ENCODE data around the gene EMID1.

EMID1 gene

DNA sequence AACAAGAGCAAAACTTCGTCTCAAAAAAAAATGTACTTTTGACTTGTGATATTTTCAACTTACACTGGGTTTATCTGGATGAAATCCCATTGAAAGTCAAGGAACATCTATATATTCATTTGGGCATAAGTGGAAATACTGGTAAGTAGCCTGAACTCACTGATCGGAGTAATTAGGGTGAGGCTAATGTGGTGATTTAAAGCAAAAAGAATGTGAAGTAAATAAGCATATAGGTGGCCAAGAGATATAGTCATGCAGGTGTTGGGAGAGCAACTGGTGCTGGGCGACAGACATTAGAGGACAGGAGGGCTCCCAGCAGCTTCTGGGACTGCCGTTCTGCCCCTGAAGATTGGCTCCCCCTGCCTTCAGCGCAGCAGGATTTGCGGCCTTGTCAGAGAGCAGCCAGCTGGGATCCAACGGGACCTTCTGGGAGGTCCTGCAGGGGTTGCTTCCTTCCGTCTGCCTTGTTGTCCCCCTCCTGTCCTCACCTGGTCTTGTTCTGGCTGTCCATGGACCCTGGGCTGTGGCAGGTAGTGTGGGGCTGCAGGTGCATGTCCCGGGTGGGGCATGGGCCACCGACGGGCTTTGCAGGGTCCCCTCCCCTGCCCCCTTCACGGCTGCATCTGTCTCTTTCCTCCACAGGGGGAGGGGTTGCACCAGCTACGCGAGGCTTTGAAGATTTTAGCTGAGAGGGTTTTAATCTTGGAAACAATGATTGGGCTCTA lies 48.0 kb downstream of the EMID1 start:
- peak in 2 of 10 donors; percentile 47 to 63 for DNase-seq
- intact Hi-C loops (cut with DNase I): no loop called here

DNA sequence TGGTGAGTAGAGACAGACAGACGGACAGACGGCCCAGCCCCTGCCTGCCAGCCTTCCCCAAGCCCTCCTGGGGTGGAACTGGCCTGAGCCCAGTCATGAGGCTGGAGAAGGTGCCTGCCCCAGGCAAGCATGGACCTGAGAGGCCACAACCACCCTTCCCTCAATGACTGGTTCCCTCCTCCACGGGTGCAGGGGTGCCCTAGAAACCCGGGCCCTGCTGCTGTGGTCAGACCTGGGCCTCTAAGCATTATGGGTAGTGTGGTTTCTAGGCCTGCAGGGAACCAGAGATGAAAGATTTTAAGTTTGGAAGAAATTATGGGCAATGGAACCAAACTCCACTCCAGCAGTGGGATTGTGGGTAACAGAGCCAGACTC lies 48.6 kb downstream of the EMID1 start:
- intact Hi-C loops (cut with DNase I): no loop called here
- peak in 2 of 10 donors; percentile 24 to 27 for DNase-seq

DNA sequence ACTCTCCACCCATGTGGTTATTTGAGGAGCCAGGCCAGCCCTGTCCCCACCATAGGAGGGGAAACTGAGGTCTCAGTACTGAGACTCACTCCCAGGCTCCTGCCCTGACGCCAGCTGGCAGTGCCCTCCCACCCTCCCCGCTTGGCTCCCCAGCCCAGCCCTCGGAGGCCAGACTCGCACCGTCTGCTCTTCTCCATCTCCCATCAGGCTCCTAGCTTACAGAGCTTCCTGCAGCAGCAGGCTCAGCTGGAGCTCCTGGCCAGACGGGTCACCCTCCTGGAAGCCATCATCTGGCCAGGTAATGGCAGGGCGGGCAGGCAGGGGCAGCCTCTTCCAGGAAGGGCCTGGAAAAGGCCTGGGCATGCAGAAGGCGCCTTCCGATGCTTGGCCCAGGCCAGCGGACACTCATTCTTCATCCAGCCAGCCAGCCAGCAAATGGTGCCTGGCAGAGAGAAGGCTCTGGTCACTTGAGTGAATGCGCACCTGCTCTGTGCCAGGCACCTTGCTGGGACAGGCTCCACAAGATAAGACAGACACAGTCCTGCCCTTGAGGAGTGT lies 49.4 kb downstream of the EMID1 start:
- intact Hi-C loops (cut with DNase I): no loop called here

DNA sequence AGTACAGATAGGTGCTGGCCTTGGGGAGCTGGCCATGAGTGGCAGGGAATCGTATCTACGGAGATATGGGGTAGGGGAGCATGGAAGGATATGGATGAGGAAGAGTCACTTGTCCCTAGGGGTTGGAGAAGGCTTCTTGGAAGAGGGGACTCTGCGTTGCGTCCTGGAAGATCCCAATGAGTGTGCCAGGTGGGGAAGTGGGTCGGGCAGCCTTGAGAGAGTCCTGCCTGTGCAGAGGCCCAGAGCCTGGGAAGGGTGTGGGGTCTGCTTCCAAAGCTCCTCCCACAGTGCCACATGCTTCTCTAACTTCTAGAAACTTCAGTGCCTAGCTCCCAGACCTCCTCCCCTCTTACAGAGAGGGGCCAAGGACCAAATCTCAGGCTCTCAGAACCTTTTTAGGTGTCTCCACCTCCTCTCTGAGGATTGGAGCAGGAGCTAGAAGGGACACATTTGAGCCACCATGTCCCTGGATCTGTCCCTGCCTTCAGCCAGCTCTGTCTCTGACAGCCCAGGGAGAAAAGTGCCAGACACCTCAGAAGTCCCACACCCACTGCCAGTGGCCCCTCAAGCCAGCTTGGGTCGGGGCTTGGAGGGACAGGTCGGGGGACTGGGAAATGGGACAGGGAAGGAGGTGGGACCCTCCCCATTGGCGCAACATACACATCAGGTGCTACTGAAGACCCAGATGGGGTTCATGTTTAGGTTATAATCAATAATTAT lies 51.1 kb downstream of the EMID1 start:
- DNase-seq: peak in 1 of 10 donors; percentile 69
- intact Hi-C loops (cut with DNase I): no loop called here

More for the DNA sequence above, 49.4 kb downstream of the EMID1 start:
- peak in 1 of 10 donors; percentile 61 for DNase-seq

DNA sequence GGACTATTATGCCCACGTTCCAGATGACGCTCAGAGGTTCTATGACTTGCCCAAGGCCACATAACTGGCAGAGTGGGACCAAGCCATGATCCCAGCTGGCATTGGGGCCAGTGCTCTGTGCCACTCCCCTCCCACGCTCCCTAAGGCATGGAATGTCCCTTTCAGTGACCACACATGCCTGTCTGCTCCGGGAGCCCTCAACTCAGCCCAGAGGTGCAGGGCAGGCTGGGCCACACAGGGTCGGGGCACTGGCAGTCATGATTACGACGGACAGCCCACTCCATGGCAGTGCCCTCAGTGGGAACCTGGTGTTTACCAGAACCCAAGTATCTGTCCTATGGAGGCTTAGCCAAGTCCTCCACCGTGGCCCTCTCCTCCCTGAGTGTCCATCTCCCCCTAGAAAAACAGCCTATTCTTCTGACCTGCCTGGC lies 52.1 kb downstream of the EMID1 start:
- intact Hi-C loops (cut with DNase I): no loop called here
- DNase-seq: peak in 1 of 10 donors; percentile 75

DNA sequence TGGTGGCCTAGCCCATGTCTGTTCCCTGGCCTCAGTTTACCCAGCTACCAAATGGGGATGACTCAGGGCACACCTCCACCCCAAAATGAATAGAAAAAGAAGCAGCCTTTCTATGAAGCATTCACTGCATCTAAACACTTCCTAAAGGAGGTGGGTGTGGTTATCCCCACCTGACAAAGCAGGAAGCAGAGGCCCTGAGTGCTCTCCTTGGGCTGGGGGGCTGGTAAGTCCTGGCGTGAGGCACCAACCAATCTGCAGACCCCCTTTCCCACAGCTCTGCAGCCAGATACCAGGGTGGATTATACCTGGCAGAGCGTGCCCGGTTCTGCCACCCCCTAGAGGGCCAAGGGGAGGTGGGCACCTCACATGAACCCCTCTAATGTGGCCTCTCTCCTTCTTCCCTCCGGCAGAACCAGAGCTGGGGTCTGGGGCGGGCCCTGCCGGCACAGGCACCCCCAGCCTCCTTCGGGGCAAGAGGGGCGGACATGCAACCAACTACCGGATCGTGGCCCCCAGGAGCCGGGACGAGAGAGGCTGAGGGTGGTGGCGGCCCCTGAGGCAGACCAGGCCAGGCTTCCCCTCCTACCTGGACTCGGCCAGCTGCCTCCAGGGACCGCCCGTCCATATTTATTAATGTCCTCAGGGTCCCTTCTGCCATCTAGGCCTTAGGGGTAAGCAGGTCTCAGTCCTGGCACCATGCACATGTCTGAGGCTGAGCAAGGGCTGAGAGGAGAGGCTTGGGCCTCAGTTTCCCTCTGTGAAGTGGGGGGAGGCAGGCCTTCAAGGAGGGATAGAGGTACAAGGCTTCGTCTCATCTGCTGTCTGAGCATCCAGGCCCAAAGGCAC lies 52.9 kb downstream of the EMID1 start:
- intact Hi-C loops (cut with DNase I): no loop called here
- DNase-seq: peak in 2 of 10 donors; percentile 9 to 50

DNA sequence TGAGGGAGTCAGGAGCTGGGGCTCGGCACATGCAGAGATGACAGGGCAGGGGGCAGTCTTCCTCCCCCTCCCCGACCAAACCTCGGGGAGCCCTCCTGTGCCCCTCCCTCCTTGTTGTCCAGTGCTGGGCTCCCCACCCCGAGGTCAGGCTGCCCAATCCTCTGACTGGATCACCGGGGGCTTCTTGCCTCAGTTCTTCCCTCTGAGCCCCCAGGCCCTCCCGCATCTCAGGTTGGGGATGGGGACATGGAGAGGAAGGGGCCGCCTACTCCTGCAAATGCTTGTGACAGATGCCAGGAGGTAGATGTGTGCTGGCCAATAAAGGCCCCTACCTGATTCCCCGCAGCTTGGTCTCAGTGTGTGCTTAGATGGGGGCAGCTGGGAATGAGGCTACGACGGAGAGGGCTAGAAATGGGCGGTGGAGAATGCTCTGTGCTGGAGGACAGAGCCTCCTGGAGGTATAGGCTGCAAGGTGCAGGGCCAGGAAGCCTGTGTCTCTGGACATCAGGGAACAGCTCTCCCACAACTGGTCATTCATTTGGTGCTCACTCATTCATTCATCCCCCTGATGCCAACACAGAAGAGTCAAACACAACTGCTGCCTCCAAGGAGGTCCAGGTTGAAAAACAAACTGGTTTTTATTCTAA lies 53.7 kb downstream of the EMID1 start:
- peak in 2 of 10 donors; percentile 4 to 73 for DNase-seq
- intact Hi-C loops (cut with DNase I): no loop called here

DNA sequence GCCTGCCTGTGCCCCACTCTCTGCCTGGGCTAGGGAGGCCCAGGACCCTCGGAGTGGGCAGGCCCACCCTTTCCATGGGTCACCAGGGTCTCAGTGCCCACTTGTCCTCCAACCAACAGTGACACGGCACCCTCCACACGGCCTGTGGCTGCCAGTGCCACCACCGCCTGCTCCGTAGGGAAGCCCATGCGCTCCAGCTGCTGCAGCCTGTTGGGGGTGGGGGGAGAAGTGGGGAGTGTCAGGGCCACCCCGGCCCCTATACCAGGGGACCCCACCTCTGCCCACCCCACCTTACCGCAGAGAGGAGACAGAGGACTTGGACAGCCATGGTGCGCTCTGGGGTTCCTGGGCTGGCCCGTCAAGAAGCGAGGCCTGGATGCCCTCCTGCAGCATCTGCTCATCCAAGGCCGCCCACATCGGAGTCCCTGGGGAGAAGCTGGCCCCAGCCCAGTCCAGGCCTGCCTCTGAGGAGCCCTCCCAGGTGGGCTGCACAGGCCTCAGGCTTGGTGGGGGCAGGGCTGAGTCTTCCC lies 54.4 kb downstream of the EMID1 start:
- DNase-seq: peak in 2 of 10 donors; percentile 2 to 82
- intact Hi-C loops (cut with DNase I): no loop called here

DNA sequence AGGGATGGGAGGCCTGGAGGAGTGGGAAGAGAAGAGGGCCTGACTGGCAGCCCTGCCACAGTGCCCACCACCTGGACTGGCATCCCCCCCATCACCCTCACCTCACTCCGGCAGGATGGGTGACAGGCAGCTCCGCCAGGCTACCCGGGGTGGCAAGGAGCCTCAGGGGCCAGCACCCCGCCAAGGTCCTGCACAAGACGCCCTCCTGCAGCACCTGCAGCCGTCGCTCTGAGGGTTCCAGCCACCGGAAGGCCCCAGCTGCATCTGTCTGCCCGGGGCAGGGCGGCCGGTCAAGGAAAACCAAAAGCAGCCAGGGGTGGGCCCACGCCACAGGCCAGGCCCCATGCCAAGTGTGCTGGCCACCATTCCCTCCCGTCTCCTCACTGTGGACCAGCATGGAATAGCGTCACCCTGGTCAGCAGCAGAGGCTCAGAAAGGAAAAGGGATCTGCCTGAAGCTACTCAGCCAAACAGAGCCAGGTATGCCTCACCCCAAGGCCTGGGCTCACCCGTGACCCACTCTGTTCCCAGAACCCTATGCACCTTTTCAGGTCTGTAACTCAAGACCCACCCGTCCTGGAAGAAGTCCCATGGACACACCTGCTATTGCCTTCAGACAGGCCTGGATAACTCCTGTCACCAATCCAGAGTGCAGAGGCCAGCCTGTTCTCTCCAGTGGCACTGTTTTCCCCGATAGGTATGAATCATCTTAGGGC lies 55.1 kb downstream of the EMID1 start:
- intact Hi-C loops (cut with DNase I): no loop called here
- DNase-seq: peak in 2 of 10 donors; percentile 14 to 84

DNA sequence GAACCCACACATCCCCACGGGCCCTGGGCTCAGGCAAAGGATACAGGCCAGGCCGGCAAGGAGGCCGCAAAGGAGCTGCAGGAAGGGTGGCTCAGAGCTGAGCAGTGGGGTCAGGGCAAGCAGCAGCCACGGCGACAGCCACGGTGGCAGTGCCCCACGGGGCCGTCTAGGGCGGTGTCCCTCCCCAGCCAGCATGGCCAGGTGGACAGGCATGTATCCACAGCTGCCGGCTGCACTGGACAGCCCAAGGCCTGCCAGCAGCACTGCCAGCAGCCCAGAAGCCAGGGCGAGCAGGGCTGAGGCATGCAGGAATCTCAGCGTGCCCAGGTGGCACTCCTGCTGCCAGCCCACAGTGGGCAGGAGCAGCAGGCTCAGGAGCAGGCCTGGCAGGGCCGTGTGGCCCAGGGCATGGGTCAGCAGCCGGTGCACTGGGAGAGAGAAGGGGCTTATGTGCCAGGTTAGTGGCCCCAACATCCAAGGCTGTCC lies 58.1 kb downstream of the EMID1 start:
- peak in 1 of 10 donors; percentile 72 for DNase-seq
- intact Hi-C loops (cut with DNase I): no loop called here

DNA sequence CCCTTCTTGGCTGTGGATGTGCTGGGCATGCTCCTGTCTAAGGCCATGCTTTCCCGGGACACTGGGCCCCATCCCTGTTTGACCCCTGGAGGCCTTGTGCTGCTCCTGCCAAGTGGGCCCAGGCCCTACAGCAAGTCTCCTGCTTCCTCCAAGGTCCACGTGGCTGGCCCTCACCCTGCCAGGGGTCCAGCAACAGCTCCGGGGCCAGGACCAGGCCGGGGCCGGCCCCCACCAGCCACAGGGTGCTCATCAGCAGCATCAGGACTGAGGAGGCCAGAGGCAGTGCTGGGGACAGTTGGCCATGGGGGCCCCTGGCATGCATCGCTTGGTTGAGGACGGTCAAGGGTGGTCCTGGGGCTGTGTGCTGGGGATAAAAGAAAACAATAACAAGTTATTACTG lies 59.6 kb downstream of the EMID1 start:
- DNase-seq: peak in 1 of 10 donors; percentile 64
- intact Hi-C loops (cut with DNase I): loop anchor here (5.0 kb wide), 1 partner anchor 42 kb away; the partner anchor contains the start of gene GAS2L1

DNA sequence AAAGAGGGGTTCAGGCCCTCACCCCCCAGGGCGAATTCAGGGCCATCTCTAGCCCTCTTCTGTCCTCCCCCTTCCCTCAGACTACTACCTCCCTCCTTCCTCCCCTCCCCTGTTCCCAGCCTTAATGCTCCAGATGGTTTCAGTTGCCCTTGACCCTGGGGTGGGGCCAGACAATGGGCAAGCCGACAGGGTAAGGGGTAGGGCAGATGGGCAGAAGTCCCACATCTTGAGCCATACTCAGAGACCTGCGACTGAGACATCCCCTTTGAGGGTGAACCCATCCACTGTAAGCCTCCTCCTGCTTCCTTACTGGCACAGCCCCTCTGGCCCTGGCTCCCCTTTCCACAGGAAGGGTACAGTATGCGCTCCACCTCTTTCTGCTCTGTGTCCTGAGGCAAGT lies 60.2 kb downstream of the EMID1 start:
- DNase-seq: peak in 1 of 10 donors; percentile 50
- intact Hi-C loops (cut with DNase I): loop anchor here (5.0 kb wide), 1 partner anchor 41 kb away; the partner anchor contains the start of gene GAS2L1

DNA sequence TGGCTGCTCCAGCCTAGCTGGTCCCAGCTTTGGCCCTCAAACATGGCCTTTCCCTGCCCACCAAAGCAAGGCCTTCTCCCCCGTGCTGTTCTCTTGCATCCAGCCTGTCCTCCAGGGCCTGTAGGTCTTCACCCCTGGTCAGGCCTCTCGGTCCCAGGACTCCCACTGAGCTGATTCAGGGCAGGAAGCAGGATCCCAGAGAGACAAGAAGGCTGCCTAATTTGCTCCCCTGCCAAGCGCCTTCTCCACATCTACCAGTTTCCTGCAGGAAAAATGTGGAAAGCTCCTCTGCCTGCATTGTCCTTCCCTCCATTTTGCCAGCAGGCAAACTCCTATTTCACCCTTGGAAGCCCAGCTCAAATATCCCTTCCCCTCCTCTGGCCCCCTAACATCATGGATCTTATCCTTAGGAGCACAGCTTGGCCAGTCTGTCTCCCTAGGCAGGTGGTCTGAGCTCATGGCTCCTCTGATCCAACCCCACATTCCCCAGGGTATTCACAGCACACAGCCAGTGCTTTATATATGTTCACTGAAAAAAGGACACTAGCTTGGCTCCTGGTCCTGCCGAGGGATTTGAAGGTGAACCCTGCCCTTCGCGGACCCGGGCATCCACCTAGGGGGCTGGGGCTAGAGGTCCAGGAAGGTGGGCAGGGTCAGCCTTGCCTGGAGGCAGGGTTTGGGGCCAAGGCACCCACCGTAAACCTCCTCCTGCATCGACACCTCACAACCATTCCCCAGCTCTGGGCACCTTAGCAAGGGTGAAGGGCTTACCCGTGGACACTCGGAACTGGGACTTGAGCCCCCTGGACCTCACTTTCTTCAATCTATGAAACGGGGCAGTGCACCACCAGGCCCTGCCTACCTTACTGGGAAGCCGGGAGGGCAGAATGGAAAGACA lies 61.1 kb downstream of the EMID1 start:
- peak in 1 of 10 donors; percentile 78 for DNase-seq
- intact Hi-C loops (cut with DNase I): loop anchor here (5.0 kb wide), 1 partner anchor 40 kb away; the partner anchor contains the start of gene GAS2L1

DNA sequence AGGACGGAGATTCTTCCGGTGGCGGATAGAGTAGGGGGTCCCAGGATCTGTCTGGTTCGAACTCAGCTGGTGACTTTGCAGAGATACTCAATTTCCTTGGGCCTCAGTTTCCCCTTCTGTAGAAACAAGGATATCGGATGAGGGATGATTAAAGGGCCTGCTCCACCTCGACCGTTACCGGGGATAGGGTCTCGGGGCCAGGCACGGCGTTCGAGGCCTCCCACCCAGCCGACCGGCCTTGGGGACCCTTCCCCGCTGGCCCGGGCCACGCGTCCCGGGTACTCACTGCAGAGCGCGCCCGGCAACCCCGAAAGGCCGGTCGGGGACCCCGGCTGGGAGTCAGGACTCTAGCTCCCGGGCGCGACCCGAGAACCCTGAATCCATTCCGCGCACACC lies 61.8 kb downstream of the EMID1 start:
- no peak for DNase-seq
- intact Hi-C loops (cut with DNase I): loop anchor here (5.0 kb wide), 1 partner anchor 40 kb away; the partner anchor contains the start of gene GAS2L1

DNA sequence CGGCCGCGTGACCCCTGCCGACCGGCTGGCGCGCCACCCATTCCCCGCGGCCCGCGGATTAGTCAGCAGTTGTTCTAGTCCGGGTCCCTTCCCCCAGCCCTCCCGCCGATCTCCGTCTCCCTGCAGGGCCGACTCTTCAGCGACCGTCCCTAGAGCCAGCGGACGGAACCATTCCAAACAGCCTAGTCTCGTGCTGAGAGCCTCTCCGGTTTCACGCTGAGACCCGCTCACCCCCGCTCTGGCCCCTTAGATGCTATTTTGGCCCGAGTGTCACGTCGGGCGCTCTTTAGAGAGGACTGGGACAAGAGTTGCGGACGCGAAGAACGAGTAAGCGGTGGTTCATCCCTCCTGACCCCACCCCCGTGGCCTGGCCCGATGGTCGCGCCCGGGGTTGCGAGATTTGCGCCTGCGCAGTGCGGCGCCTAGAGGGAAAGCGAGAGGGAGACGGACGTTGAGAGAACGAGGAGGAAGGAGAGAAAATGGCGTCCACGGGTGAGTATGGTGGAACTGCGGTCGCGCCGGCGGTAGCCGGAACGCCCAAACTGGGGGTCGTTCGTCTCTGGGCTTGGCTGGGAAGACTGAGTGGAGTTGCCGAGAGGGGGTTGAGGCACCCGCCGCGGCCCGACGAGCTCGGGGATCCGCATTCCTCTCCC lies 62.3 kb downstream of the EMID1 start, which contains the start of the genes EWSR1 and RHBDD3:
TSS of gene EWSR1 (plus strand) at position 411 of the 653 bp plus-strand sequence. CDS start at position 480, 69 bp downstream.
TSS of gene RHBDD3 (minus strand) at position 124 of the 653 bp plus-strand sequence. CDS start 2,355 bp downstream, outside the sequence.
- DNase-seq: peak; percentile 89 to 99 (median 94)
- intact Hi-C loops (cut with DNase I): loop anchor here (5.0 kb wide), 1 partner anchor 39 kb away; the partner anchor contains the start of gene GAS2L1

DNA sequence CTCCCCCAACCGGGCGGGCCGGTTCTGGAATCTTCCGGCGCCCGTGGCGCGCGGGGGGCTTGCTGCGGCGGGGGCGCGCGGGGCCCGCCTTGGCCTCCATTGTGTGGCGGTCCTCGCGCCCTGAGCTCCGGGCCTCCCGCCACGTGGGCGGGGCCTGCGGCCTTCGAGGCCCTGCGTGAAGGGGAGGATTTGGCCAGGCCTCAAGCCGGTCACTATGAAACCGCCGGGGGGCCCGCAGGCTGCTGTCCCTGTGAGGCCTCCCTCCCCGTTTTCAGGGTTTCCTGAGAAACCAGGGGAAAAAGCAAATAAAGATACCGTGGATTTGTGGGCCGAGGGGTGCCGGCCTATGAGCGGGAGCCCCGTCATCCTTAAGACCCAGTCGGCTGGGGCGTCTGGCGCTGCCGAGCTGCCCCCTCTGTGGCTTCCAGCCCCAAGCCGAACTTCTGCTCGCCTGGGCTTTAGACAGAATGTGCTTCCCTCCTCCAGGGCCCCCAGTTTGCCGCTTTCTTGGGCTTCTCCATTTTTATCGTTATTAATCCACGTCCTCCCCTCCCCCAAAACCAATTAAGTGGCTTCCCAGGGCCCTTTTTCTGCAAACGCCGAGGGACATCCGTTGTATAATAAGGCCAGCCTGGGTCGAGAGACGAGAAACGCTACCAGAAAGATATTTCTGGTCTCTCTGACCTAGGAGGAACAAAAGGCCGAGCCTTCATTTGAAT lies 63.0 kb downstream of the EMID1 start:
- intact Hi-C loops (cut with DNase I): loop anchor here (5.0 kb wide), 1 partner anchor 39 kb away; the partner anchor contains the start of gene GAS2L1
- DNase-seq: peak in 6 of 10 donors; percentile 35 to 92 (median 58)

Measured in posterior cingulate gyrus (tissue), 11 donors.